Measurements from ENCODE around the gene FXYD5.

DNA sequence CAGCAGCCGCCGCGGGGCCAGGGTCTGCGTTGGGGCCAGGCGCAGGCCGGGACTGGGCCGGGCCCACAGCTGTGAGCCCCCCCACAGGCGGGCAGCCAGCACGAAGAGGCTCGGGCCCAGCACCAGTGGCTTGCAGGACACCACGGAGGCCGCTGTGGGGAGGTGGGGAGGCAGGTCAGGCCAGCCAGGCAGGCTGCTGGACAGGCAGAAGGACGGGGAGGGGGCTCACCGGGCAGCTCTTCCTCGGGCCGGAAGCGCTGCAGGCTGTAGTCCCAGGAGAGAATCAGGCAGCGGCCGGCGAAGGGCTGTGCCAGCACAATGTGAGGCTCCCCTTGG, 27.9 kb upstream of the FXYD5 start:
- no peak for TF ChIP-seq TARDBP (IDR thresholded peaks at IDR 0.05)
- TF ChIP-seq ZNF384 (IDR thresholded peaks at IDR 0.05), result no peak
- TF ChIP-seq FOXA1 (IDR thresholded peaks at IDR 0.05), result no peak
- no peak for TF ChIP-seq SP1 (IDR thresholded peaks at IDR 0.05)

All from HEK293T (cell line).